HepG2 (cell line): ENCODE results near the gene TLE2. TPM values are rescaled to one million over a fixed set of nuclear protein-coding genes. Genes with fewer than 3 reads are reported as not detected.
A peak's percentile ranks its signal among the peaks of the same experiment; 100 is the strongest.

Source experiments
- KIAA2018 ChIP-seq: sonication (generic); formaldehyde crosslinking; IDR thresholded peaks from 2 replicates; pipeline ENCODE4 v1.5.0; 2020; ENCODE audit warnings: mild to moderate bottlenecking, missing genetic modification reagents, borderline replicate concordance
- RCOR2 ChIP-seq: IDR thresholded peaks from 2 replicates; pipeline ENCODE4 v1.6.1; 2016; ENCODE audit warnings: missing biosample characterization, missing genetic modification reagents
- REL ChIP-seq: sonication (generic); formaldehyde crosslinking; conservative IDR thresholded peaks from 2 replicates; pipeline ENCODE4 v1.8.0; 2022; ENCODE audit warnings: mild to moderate bottlenecking, missing genetic modification reagents, moderate library complexity
- ZNF234 ChIP-seq: sonication (generic); formaldehyde crosslinking; conservative IDR thresholded peaks from 2 replicates; pipeline ENCODE4 v1.5.1; 2020; ENCODE audit warnings: mild to moderate bottlenecking, missing genetic modification reagents
- ZNF430 ChIP-seq: sonication (generic); formaldehyde crosslinking; IDR thresholded peaks from 2 replicates; pipeline ENCODE4 v1.9.0; 2021; ENCODE audit warnings: mild to moderate bottlenecking, missing genetic modification reagents
- ZNF629 ChIP-seq: sonication (generic); formaldehyde crosslinking; conservative IDR thresholded peaks from 2 replicates; pipeline ENCODE4 v1.5.0; 2020; ENCODE audit warnings: missing genetic modification reagents
- ZNF768 ChIP-seq: sonication (generic); formaldehyde crosslinking; IDR thresholded peaks from 2 replicates; pipeline ENCODE4 v1.4.0; 2020; ENCODE audit warnings: missing genetic modification reagents
- ZNF850 ChIP-seq: sonication (generic); formaldehyde crosslinking; conservative IDR thresholded peaks from 2 replicates; pipeline ENCODE4 v1.9.0; 2021; ENCODE audit warnings: mild to moderate bottlenecking, missing genetic modification reagents
- polyA plus RNA-seq, 8 experiments: library from polyadenylated mRNA; depleted of rRNA in 3 of 8; stranded (reverse) in 7 of 8; unstranded in 1 of 8; fragments of >200 nt; fragmentation: Illumina TruSeq in 4 of 8; extraction: Trizol in 4 of 8; gene quantifications; 2 replicates each; pipeline versions ENCODE4 v1.2.1 to v1.2.3, GENCODE V29; 2011 to 2016; ENCODE audit warnings: low read depth in 4 of 8, missing spikeins in 1 of 8, mixed read lengths in 1 of 8; ENCODE audit not compliant: insufficient read depth in 1 of 8
- total RNA-seq, 5 experiments: library from RNA; depleted of rRNA; stranded (reverse); fragments of >200 nt; fragmentation: Illumina TruSeq; extraction: Trizol; gene quantifications; 2 replicates each; pipeline ENCODE4 v1.2.3, GENCODE V29; 2016; ENCODE audit warnings: low read depth in 1 of 5
- TF ChIP-seq, protein P1 (sequence below): sonication (generic); formaldehyde crosslinking; IDR thresholded peaks from 2 replicates; pipeline ENCODE4 v1.4.0; 2020; ENCODE audit warnings: missing genetic modification reagents

Gene TLE2
- total and polyA plus RNA-seq, 2 of the 13 experiments (the other 11 are each of a cell fraction or from before 2014, with no cell fraction given) = 0.07 to 0.81 TPM

DNA sequence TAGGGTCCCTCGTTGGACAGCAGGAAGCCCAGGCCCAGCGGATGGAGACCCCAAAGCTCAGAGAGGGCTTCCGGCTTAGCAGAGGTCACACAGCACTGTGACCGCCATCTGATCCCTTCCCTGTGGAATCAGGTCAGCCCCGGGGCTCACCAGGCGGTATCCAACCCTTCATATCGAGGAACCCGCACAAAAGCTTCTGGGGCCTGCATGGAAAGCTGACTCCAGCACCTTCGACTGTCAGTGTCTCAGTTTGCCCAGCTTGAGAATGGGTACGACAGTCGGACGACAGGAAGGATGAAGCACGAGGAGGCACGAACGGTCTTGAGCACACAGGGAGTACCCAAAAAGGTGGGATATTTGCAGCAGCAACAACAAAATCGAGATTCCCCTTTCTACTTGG, 30.6 kb upstream of the TLE2 start (continued):
- no peak for TF ChIP-seq KIAA2018 (CRISPR knock-in tag)
- TF ChIP-seq RCOR2 = 0 out of 2 replicates have a peak, but pooled peaks have one; percentile 46
- TF ChIP-seq ZNF850 (CRISPR knock-in tag) = no peak
- TF ChIP-seq REL = no peak
- TF ChIP-seq, protein P1, sequence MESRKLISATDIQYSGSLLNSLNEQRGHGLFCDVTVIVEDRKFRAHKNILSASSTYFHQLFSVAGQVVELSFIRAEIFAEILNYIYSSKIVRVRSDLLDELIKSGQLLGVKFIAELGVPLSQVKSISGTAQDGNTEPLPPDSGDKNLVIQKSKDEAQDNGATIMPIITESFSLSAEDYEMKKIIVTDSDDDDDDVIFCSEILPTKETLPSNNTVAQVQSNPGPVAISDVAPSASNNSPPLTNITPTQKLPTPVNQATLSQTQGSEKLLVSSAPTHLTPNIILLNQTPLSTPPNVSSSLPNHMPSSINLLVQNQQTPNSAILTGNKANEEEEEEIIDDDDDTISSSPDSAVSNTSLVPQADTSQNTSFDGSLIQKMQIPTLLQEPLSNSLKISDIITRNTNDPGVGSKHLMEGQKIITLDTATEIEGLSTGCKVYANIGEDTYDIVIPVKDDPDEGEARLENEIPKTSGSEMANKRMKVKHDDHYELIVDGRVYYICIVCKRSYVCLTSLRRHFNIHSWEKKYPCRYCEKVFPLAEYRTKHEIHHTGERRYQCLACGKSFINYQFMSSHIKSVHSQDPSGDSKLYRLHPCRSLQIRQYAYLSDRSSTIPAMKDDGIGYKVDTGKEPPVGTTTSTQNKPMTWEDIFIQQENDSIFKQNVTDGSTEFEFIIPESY (CRISPR knock-in tag) = peak; percentile 33; the same call in 1 of the 2 replicates
- peak; percentile 100 for TF ChIP-seq ZNF768 (CRISPR knock-in tag)
- no peak for TF ChIP-seq ZNF234
- no peak for TF ChIP-seq ZNF430 (CRISPR knock-in tag)
- TF ChIP-seq ZNF629 (CRISPR knock-in tag) = peak; percentile 98
